Keratinocyte (primary cell): ENCODE results near the gene ZCCHC17. TPM values are rescaled to one million over a fixed set of nuclear protein-coding genes. Genes with fewer than 3 reads are reported as not detected.
A peak's percentile ranks its signal among the peaks of the same experiment; 100 is the strongest.

Experiments used
- DNase-seq: peaks from one replicate; pipeline ENCODE4 v3.0.0-alpha.2; 2011; ENCODE audit warnings: low read depth, missing footprints, low spot score
- FAIRE-seq: peaks from 2 replicates; lab custom pipeline; 2011; peaks lifted over from hg19 to GRCh38; lab: Jason Lieb, UNC
- H2AFZ ChIP-seq: 2 replicates; pipeline ENCODE4 v1.6.0; 2012; ENCODE audit warnings: low read length, control low read depth, inconsistent platforms; ENCODE audit not compliant: control insufficient read depth
- H3K27ac ChIP-seq: 2 replicates; pipeline ENCODE4 v1.5.1; 2011; ENCODE audit warnings: low read length; ENCODE audit not compliant: control insufficient read depth, insufficient read depth
- H3K27me3 ChIP-seq: 3 replicates; pipeline ENCODE4 v1.6.0; 2011; ENCODE audit warnings: low read length; ENCODE audit not compliant: control insufficient read depth, insufficient read depth; ENCODE audit errors: extremely low read depth
- H3K36me3 ChIP-seq, 2 experiments: 2 replicates in 1 of 2; 3 replicates in 1 of 2; pipeline ENCODE4 v1.5.1; 2011; ENCODE audit warnings: low read length in 2 of 2, mild to moderate bottlenecking in 1 of 2; ENCODE audit not compliant: control insufficient read depth in 2 of 2, insufficient read depth in 2 of 2; ENCODE audit errors: extremely low read depth in 1 of 2
- H3K4me1 ChIP-seq: 3 replicates; pipeline ENCODE4 v1.5.1; 2011; ENCODE audit warnings: low read length; ENCODE audit not compliant: control insufficient read depth, insufficient read depth; ENCODE audit errors: extremely low read depth
- H3K4me2 ChIP-seq: 3 replicates; pipeline ENCODE4 v1.6.0; 2011; ENCODE audit warnings: low read depth, low read length; ENCODE audit not compliant: control insufficient read depth, insufficient read depth; ENCODE audit errors: extremely low read depth
- H3K4me3 ChIP-seq, 3 experiments: fragments of 200-600 bp in 1 of 3; sonication (generic) in 1 of 3; 2 replicates in 2 of 3; 3 replicates in 1 of 3; pipeline ENCODE4 v1.5.1; 2011 to 2016; ENCODE audit warnings: low read length in 3 of 3, mild to moderate bottlenecking in 3 of 3, control low read depth in 2 of 3, inconsistent platforms in 1 of 3, low read depth in 1 of 3, mixed read lengths in 1 of 3, mixed run types in 1 of 3, moderate library complexity in 1 of 3; ENCODE audit not compliant: control insufficient read depth in 2 of 3, insufficient read depth in 2 of 3; ENCODE audit errors: extremely low read depth in 1 of 3
- H3K79me2 ChIP-seq: 2 replicates; pipeline ENCODE4 v1.6.0; 2012; ENCODE audit warnings: low read length; ENCODE audit not compliant: control insufficient read depth, insufficient read depth
- H3K9ac ChIP-seq: 3 replicates; pipeline ENCODE4 v1.6.0; 2011; ENCODE audit warnings: low read length; ENCODE audit not compliant: control insufficient read depth, insufficient read depth; ENCODE audit errors: extremely low read depth
- H3K9me1 ChIP-seq: 3 replicates; pipeline ENCODE4 v1.6.0; 2011; ENCODE audit warnings: low read length; ENCODE audit not compliant: control insufficient read depth, insufficient read depth; ENCODE audit errors: extremely low read depth
- H3K9me3 ChIP-seq: 2 replicates; pipeline ENCODE4 v1.5.1; 2012; ENCODE audit warnings: low read depth, low read length; ENCODE audit not compliant: control insufficient read depth
- H4K20me1 ChIP-seq: 3 replicates; pipeline ENCODE4 v1.6.0; 2011; ENCODE audit warnings: low read length; ENCODE audit not compliant: control insufficient read depth, insufficient read depth; ENCODE audit errors: extremely low read depth
- EZH2 ChIP-seq: IDR thresholded peaks from one replicate; pipeline ENCODE4 v1.6.1; 2012; ENCODE audit warnings: inconsistent platforms, mild to moderate bottlenecking, low read length, moderate library complexity
- dilution Hi-C: fragments of 300-500 bp; cut with MboI; formaldehyde crosslinking; loops from one replicate; pipeline ENCODE4 v1.7.0; 2020; ENCODE audit warnings: low sequenced_read_pairs; ENCODE audit not compliant: extremely low pct_ligation_motif_present
- polyA minus RNA-seq, 3 experiments: library from RNA; depleted of rRNA, polyadenylated mRNA; stranded (reverse); fragments of >200 nt; gene quantifications; 1 replicate in 1 of 3; 2 replicates in 1 of 3; 3 replicates in 1 of 3; pipeline ENCODE4 v1.2.3, GENCODE V29; 2011
- polyA plus RNA-seq, 5 experiments: library from polyadenylated mRNA; depleted of rRNA in 3 of 5; stranded (reverse) in 3 of 5; stranded (forward) in 1 of 5; unstranded in 1 of 5; fragments of >200 nt; gene quantifications; 1 replicate in 1 of 5; 2 replicates in 3 of 5; 3 replicates in 1 of 5; pipeline versions ENCODE4 v1.2.1 to v1.2.3, GENCODE V29; 2011 to 2012; ENCODE audit warnings: missing spikeins in 2 of 5, low read depth in 1 of 5, low replicate concordance in 1 of 5
- TF ChIP-seq, protein P1 (sequence below), 3 experiments: IDR thresholded peaks in 1 of 3; conservative IDR thresholded peaks in 1 of 3; optimal IDR thresholded peaks in 1 of 3; 2 replicates in 2 of 3; 3 replicates in 1 of 3; pipeline versions ENCODE3 to v1.5.1; 2011; ENCODE audit warnings: low read length in 3 of 3, mild to moderate bottlenecking in 3 of 3, moderate library complexity in 2 of 3, control low read depth in 1 of 3, inconsistent platforms in 1 of 3; ENCODE audit not compliant: insufficient read depth in 2 of 3; ENCODE audit errors: extremely low read depth in 1 of 3

Gene ZCCHC17, protein sequence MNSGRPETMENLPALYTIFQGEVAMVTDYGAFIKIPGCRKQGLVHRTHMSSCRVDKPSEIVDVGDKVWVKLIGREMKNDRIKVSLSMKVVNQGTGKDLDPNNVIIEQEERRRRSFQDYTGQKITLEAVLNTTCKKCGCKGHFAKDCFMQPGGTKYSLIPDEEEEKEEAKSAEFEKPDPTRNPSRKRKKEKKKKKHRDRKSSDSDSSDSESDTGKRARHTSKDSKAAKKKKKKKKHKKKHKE
- polyA plus RNA-seq (63.3 to 70.0 TPM (median 66.2 TPM) in 3 replicates), polyA minus RNA-seq (11.4 to 34.3 TPM (median 30.5 TPM) in 3 replicates)
- polyA plus RNA-seq (2011; ENCODE audit: low read depth): 65.2 TPM
- polyA plus RNA-seq (2011; cell fraction: cytosol; rRNA removed): 60.6 and 80.1 TPM in 2 replicates
- polyA plus RNA-seq (2011; cell fraction: nucleus; rRNA removed): 35.3 and 37.0 TPM in 2 replicates
- 41.4 and 51.6 TPM in 2 replicates for polyA plus RNA-seq (2012; ENCODE audit: low replicate concordance)
- 21.5 TPM for polyA minus RNA-seq (2011; cell fraction: cytosol; rRNA and poly(A)+ RNA removed)
- 10.8 and 17.6 TPM in 2 replicates for polyA minus RNA-seq (2011; cell fraction: nucleus; rRNA and poly(A)+ RNA removed)

DNA sequence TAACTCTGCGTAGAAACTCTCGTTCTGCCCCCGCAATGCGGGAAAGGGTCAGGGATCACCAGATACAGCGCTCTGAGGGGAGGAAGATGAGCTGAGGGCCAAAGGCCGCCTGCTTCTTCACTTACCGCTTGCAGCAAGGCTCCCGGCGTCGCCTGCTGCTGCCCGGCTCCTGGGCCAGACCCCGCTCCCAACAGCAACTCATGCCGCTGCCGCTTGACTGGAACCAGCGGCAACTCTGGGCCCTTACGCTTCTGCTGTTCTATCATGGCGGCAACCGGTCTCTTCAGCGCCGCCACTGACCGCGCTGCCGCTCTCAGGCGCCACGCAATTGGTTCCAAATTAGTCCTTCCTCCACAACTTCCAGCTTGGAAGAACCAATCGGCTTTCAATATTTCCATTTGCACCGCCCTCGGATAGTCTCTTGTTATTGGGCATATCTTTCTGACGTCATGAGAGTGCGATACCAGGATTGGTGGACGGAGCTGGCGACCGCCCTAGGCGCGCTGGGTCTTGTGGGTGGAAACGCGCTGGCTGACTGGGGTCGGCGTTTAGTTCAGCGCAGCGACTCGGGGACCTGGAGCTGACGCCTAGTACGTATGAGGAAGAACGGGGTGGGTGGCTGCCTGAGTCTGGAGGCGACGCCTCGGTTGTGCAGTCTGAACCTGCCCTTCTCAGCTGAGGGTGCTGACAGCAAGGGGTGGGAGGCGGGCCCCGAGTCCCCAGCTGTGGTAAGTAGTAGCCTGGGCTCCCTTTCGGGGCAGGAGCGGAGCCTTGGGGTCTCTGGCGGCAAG, at the start of gene ZCCHC17, which contains the start of gene SNRNP40:
TSS of gene ZCCHC17 (plus strand) at position 547 of the 791 bp plus-strand sequence. CDS start 13,067 bp downstream, outside the sequence.
TSS of gene SNRNP40 (minus strand) at position 303 of the 791 bp plus-strand sequence. CDS start at position 266, 37 bp downstream.
- peak within 1 kb of the TSS; percentile 73 for H3K4me2 ChIP-seq
- dilution Hi-C loops: no loop called here
- TF ChIP-seq EZH2: no peak
- TF ChIP-seq, protein P1, sequence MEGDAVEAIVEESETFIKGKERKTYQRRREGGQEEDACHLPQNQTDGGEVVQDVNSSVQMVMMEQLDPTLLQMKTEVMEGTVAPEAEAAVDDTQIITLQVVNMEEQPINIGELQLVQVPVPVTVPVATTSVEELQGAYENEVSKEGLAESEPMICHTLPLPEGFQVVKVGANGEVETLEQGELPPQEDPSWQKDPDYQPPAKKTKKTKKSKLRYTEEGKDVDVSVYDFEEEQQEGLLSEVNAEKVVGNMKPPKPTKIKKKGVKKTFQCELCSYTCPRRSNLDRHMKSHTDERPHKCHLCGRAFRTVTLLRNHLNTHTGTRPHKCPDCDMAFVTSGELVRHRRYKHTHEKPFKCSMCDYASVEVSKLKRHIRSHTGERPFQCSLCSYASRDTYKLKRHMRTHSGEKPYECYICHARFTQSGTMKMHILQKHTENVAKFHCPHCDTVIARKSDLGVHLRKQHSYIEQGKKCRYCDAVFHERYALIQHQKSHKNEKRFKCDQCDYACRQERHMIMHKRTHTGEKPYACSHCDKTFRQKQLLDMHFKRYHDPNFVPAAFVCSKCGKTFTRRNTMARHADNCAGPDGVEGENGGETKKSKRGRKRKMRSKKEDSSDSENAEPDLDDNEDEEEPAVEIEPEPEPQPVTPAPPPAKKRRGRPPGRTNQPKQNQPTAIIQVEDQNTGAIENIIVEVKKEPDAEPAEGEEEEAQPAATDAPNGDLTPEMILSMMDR (optimal IDR thresholded peaks at IDR 0.05 in 1 of 3, IDR thresholded peaks at IDR 0.05 in 1 of 3, conservative IDR thresholded peaks at IDR 0.05 in 1 of 3; ENCODE audit: extremely low read depth in 1 of 3, insufficient read depth in 2 of 3, low read length in 3 of 3): peak in 1 of 3 experiments; percentile 32
- peak within 1 kb of the TSS; percentile 90 for H3K27ac ChIP-seq
- no peaks in the 10 kb centered on the region for H4K20me1 ChIP-seq
- H3K36me3 ChIP-seq: peaks cover 10 to 14% of the 10 kb centered on the region in 2 experiments
- H3K79me2 ChIP-seq: peaks cover 65% of the 10 kb centered on the region
- DNase-seq: peak; percentile 98
- peaks cover 2% of the 10 kb centered on the region for H3K9me1 ChIP-seq
- H3K9me3 ChIP-seq: no peaks in the 10 kb centered on the region
- peaks cover 24% of the 10 kb centered on the region for H3K4me1 ChIP-seq
- peak; percentile 60 for FAIRE-seq
- H2AFZ ChIP-seq: peak within 1 kb of the TSS; percentile 96
- H3K9ac ChIP-seq: peak within 1 kb of the TSS; percentile 97
- peak within 1 kb of the TSS; percentile 70 to 98 (median 96) for H3K4me3 ChIP-seq
- no peaks in the 10 kb centered on the region for H3K27me3 ChIP-seq

- Histone ChIP-seq H4K20me1 (no peaks in the 10 kb centered on the region), H3K4me2 (no peak overlapping the region), H3K9ac (no peak overlapping the region), H3K36me3 (no peaks in the 10 kb centered on the region), H2AFZ (no peak overlapping the region), H3K79me2 (no peaks in the 10 kb centered on the region), H3K9me3 (no peaks in the 10 kb centered on the region), H3K27ac (no peak overlapping the region), H3K27me3 (peaks cover 3% of the 10 kb centered on the region), H3K4me3 (no peak overlapping the region), H3K4me1 (no peaks in the 10 kb centered on the region), H3K9me1 (no peaks in the 10 kb centered on the region)
- DNase-seq (no peak), FAIRE-seq (no peak)
- TF ChIP-seq, protein P1 (optimal IDR thresholded peaks at IDR 0.05 in 1 of 3, IDR thresholded peaks at IDR 0.05 in 1 of 3, conservative IDR thresholded peaks at IDR 0.05 in 1 of 3; ENCODE audit: extremely low read depth in 1 of 3, insufficient read depth in 2 of 3, low read length in 3 of 3): no peak
- TF ChIP-seq EZH2: no peak
- dilution Hi-C loops: no loop called here
Measured at GRCh38 chr1:31248276-31248675, 48.6 kb upstream of the ZCCHC17 start.
